Prostate gland (tissue), 2 donors: Measurements from ENCODE around the gene EVC2. TPM values are rescaled to one million over a fixed set of nuclear protein-coding genes. Genes with fewer than 3 reads are reported as not detected.

ENCODE experiments used
- DNase-seq: peaks from one replicate; pipeline ENCODE4 v3.0.0-alpha.2; 2019; ENCODE audit warnings: low spot score
- H3K27ac ChIP-seq, 2 donors: fragments of 200-600 bp; sonication (generic); 2 replicates each; pipeline ENCODE4 v1.5.1; 2017 to 2019
- H3K27me3 ChIP-seq: fragments of 200-600 bp; sonication (generic); replicated peaks from 2 replicates; pipeline ENCODE4 v1.5.1; 2019; ENCODE audit not compliant: insufficient read depth
- H3K36me3 ChIP-seq, 2 donors: fragments of 200-600 bp; sonication (generic); 1 replicate in 1 of 2; 2 replicates in 1 of 2; pipeline versions ENCODE4 v1.5.1 to v1.8.1; 2017 to 2019
- H3K4me1 ChIP-seq: fragments of 200-600 bp; sonication (generic); replicated peaks from 2 replicates; pipeline ENCODE4 v1.5.1; 2019
- H3K4me3 ChIP-seq, 2 donors: fragments of 200-600 bp; sonication (generic); 2 replicates each; pipeline ENCODE4 v1.5.1; 2017 to 2019
- H3K9me3 ChIP-seq: fragments of 200-600 bp; sonication (generic); 2 replicates; pipeline ENCODE4 v1.5.1; 2017
- CTCF ChIP-seq, 4 experiments: fragments of 200-600 bp in 2 of 4; fragments of 450-650 bp in 2 of 4; sonication (generic) in 2 of 4; IDR thresholded peaks; 1 replicate in 3 of 4; 2 replicates in 1 of 4; pipeline ENCODE4 v1.5.1; 2016 to 2019; ENCODE audit warnings: antibody characterized with exemption in 4 of 4, mild to moderate bottlenecking in 2 of 4, moderate library complexity in 2 of 4
- POLR2A ChIP-seq: fragments of 450-650 bp; IDR thresholded peaks from one replicate; pipeline ENCODE4 v1.6.1; 2016; ENCODE audit warnings: antibody characterized with exemption, mild to moderate bottlenecking
- POLR2AphosphoS5 ChIP-seq: sonication (generic); formaldehyde crosslinking; IDR thresholded peaks from one replicate; pipeline ENCODE4 v1.6.1; 2017; ENCODE audit warnings: antibody characterized with exemption
- WGBS: methylation state at CpG from one replicate; pipeline ENCODE4 v1.1.5; 2018; 5-methylcytosine and 5-hydroxymethylcytosine counted together
- intact Hi-C: fragments of 100-400 bp; cut with DNase I; formaldehyde crosslinking; loops from one replicate; pipeline ENCODE4 v1.14.2; 2022
- total RNA-seq, 2 donors: library from RNA; depleted of rRNA; stranded (reverse); fragments of >200 nt; gene quantifications; one replicate each; pipeline ENCODE4 v1.1.0, GENCODE V29; 2016

EVC2 gene
- total RNA-seq, 2 donors from 2014 or later = 7.6 to 11.0 TPM

- WGBS = 90% methylated on average over 4 of the region's 4 CpGs
- Histone ChIP-seq H3K4me1 (no peaks in the 10 kb centered on the region), H3K36me3 (no peaks in the 10 kb centered on the region), H3K27me3 (no peaks in the 10 kb centered on the region), H3K9me3 (no peaks in the 10 kb centered on the region), H3K27ac (no peak overlapping the region), H3K4me3 (no peak overlapping the region)
- intact Hi-C loops = no loop called here
- TF ChIP-seq POLR2AphosphoS5 = no peak
- no peak for TF ChIP-seq POLR2A
- no peak for TF ChIP-seq CTCF (IDR thresholded peaks at IDR 0.05)
- no peak for DNase-seq
Measured at GRCh38 chr4:5717449-5718158, 9.2 kb upstream of the EVC2 start.

- no peaks in the 10 kb centered on the region for H3K36me3 ChIP-seq
- H3K9me3 ChIP-seq = no peaks in the 10 kb centered on the region
- H3K4me1 ChIP-seq = no peaks in the 10 kb centered on the region
- no peak overlapping the region for H3K4me3 ChIP-seq
- no peak overlapping the region for H3K27ac ChIP-seq
- WGBS = 76% methylated on average over 2 of the region's 2 CpGs
- TF ChIP-seq CTCF (IDR thresholded peaks at IDR 0.05) = no peak
- TF ChIP-seq POLR2AphosphoS5 = no peak
- no peak for TF ChIP-seq POLR2A
- no peaks in the 10 kb centered on the region for H3K27me3 ChIP-seq
- no peak for DNase-seq
- intact Hi-C loops = no loop called here
Measured at GRCh38 chr4:5716391-5716790, 8.0 kb upstream of the EVC2 start.

DNA sequence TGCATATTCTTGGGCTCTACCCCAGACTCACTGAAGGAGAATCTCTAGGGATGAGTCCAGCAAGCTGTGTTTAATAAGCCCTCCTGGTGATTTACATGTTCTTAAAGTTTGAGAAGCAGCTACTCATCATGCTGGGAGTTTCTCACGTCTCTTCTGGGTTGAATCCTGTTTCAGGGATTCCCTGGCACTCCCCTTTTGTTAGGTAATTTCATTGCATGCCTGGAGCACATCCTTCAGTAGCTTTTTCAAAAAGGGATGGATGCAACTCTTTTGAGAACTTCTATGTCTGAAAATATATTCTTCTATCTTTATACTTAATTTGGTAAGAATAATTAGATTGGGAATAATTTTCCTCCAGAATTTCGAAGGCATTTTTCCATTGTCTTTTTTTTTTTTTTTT lies 7.0 kb upstream of the EVC2 start:
- intact Hi-C loops = no loop called here
- Histone ChIP-seq H3K27ac (no peak overlapping the region), H3K9me3 (no peaks in the 10 kb centered on the region), H3K36me3 (no peaks in the 10 kb centered on the region), H3K4me1 (no peaks in the 10 kb centered on the region), H3K27me3 (no peaks in the 10 kb centered on the region), H3K4me3 (no peak overlapping the region)
- whole genome bisulfite sequencing = 49% methylated on average over 2 of the region's 2 CpGs
- no peak for DNase-seq
- no peak for TF ChIP-seq CTCF (IDR thresholded peaks at IDR 0.05)
- no peak for TF ChIP-seq POLR2AphosphoS5
- TF ChIP-seq POLR2A = no peak

- Histone ChIP-seq H3K36me3 (no peaks in the 10 kb centered on the region), H3K27me3 (no peaks in the 10 kb centered on the region), H3K4me3 (no peak overlapping the region), H3K4me1 (peaks cover 4% of the 10 kb centered on the region), H3K27ac (no peak overlapping the region), H3K9me3 (no peaks in the 10 kb centered on the region)
- TF ChIP-seq POLR2A = no peak
- intact Hi-C loops = no loop called here
- 81% methylated on average over 6 of the region's 6 CpGs for WGBS
- DNase-seq = no peak
Measured at GRCh38 chr4:5713861-5714260, 5.5 kb upstream of the EVC2 start.

- Histone ChIP-seq H3K36me3 (no peaks in the 10 kb centered on the region), H3K4me1 (peaks cover 4% of the 10 kb centered on the region), H3K27ac (no peak overlapping the region), H3K27me3 (no peaks in the 10 kb centered on the region), H3K4me3 (no peak overlapping the region), H3K9me3 (no peaks in the 10 kb centered on the region)
- no peak for DNase-seq
- TF ChIP-seq POLR2AphosphoS5 = no peak
- TF ChIP-seq POLR2A = no peak
- TF ChIP-seq CTCF (IDR thresholded peaks at IDR 0.05) = no peak
- intact Hi-C loops = no loop called here
- WGBS = 93% methylated on average over 3 of the region's 3 CpGs
Measured at GRCh38 chr4:5712931-5713330, 4.6 kb upstream of the EVC2 start.
